Inflammatory macrophage (primary cell): Measurements from ENCODE around the gene GAS2L2.

Experiments
- DNase-seq, 2 donors: peaks; one replicate each; pipeline ENCODE4 v3.0.0-alpha.2; 2020 to 2022
- total RNA-seq, 18 experiments: gene quantifications; one replicate each; lab custom pipeline; 2026; ENCODE audit warnings: mixed read lengths in 6 of 18, inconsistent platforms in 2 of 18; lab: John Stamatoyannopoulos, UW

The GAS2L2 gene
- 0 to 0.09 (median 0) reads per million in 18 experiments for total RNA-seq

- no peak for DNase-seq
Measured at GRCh38 chr17:35752945-35753764, at the start of gene GAS2L2. GAS2L2 (minus strand) TSS chr17:35753239; CDS start chr17:35752850, 389 bp downstream.

GRCh38 chr17:35801583-35802224, 48.7 kb upstream of the GAS2L2 start:
- no peak for DNase-seq

- no peak for DNase-seq
Measured at GRCh38 chr17:35799942-35800341, 46.9 kb upstream of the GAS2L2 start.

GRCh38 chr17:35797918-35798317, 44.9 kb upstream of the GAS2L2 start:
- no peak for DNase-seq

GRCh38 chr17:35797370-35797769, 44.3 kb upstream of the GAS2L2 start:
- no peak for DNase-seq

- no peak for DNase-seq
Measured at GRCh38 chr17:35796942-35797341, 43.9 kb upstream of the GAS2L2 start.

- no peak for DNase-seq
Measured at GRCh38 chr17:35795871-35796265, 42.8 kb upstream of the GAS2L2 start.

GRCh38 chr17:35795007-35795870, 42.2 kb upstream of the GAS2L2 start, which contains the start of gene MMP28:
MMP28 (minus strand) TSS chr17:35795641; CDS start chr17:35795377, 264 bp downstream.
- DNase-seq: peak; percentile 12 to 24

GRCh38 chr17:35793257-35793656, 40.2 kb upstream of the GAS2L2 start:
- DNase-seq: no peak

- DNase-seq: no peak
Measured at GRCh38 chr17:35791681-35792350, 38.8 kb upstream of the GAS2L2 start.

GRCh38 chr17:35790841-35791240, 37.8 kb upstream of the GAS2L2 start:
- no peak for DNase-seq

GRCh38 chr17:35788477-35789368, 35.7 kb upstream of the GAS2L2 start:
- DNase-seq: no peak

GRCh38 chr17:35786941-35787432, 33.9 kb upstream of the GAS2L2 start:
- no peak for DNase-seq

GRCh38 chr17:35784895-35785294, 31.9 kb upstream of the GAS2L2 start:
- DNase-seq: no peak

- no peak for DNase-seq
Measured at GRCh38 chr17:35780950-35781349, 27.9 kb upstream of the GAS2L2 start.

- DNase-seq: no peak
Measured at GRCh38 chr17:35778641-35779196, 25.7 kb upstream of the GAS2L2 start.

GRCh38 chr17:35775583-35775982, 22.5 kb upstream of the GAS2L2 start:
- no peak for DNase-seq

GRCh38 chr17:35775039-35775438, 22.0 kb upstream of the GAS2L2 start:
- no peak for DNase-seq

GRCh38 chr17:35774499-35774898, 21.5 kb upstream of the GAS2L2 start:
- DNase-seq: no peak

GRCh38 chr17:35773679-35774425, 20.8 kb upstream of the GAS2L2 start:
- DNase-seq: no peak
